Heart right ventricle (tissue), 16 donors: ENCODE results near the gene BPIFB1. TPM values are rescaled to one million over a fixed set of nuclear protein-coding genes. Genes with fewer than 3 reads are reported as not detected.

Experiments
- ATAC-seq, 8 donors: fragments of 200-7000 bp; cut with Tn5 transposase; one replicate each; pipeline ENCODE4 v1.9.1; 2020; ENCODE audit warnings: mild to moderate bottlenecking in 8 of 8, moderate library complexity in 8 of 8, moderate number of reproducible peaks in 1 of 8
- DNase-seq, 2 donors: peaks; one replicate each; pipeline ENCODE4 v3.0.0-alpha.2; 2020
- H3K27ac ChIP-seq, 10 donors: fragments of 200-600 bp; sonication (generic) in 2 of 10; one replicate each; pipeline versions ENCODE4 v1.5.0 to v1.8.0; 2020 to 2022; ENCODE audit warnings: mild to moderate bottlenecking in 3 of 10
- H3K27me3 ChIP-seq, 7 donors: fragments of 200-600 bp; one replicate each; pipeline ENCODE4 v1.8.0; 2021 to 2022; ENCODE audit warnings: mild to moderate bottlenecking in 2 of 7
- H3K36me3 ChIP-seq, 9 donors: fragments of 200-600 bp; sonication (generic) in 1 of 9; one replicate each; pipeline versions ENCODE4 v1.5.0 to v1.8.0; 2020 to 2022; ENCODE audit warnings: mild to moderate bottlenecking in 2 of 9
- H3K4me1 ChIP-seq, 9 donors: fragments of 200-600 bp; sonication (generic) in 1 of 9; one replicate each; pipeline versions ENCODE4 v1.5.0 to v1.8.0; 2020 to 2022; ENCODE audit warnings: mild to moderate bottlenecking in 4 of 9
- H3K4me3 ChIP-seq, 10 donors: fragments of 200-600 bp; sonication (generic) in 2 of 10; one replicate each; pipeline versions ENCODE4 v1.5.0 to v1.8.0; 2020 to 2022; ENCODE audit warnings: mild to moderate bottlenecking in 7 of 10, moderate library complexity in 2 of 10
- H3K9me3 ChIP-seq, 11 donors: fragments of 200-600 bp in 10 of 11; sonication (generic) in 2 of 11; one replicate each; pipeline versions ENCODE4 v1.5.0 to v1.8.0; 2013 to 2022; ENCODE audit warnings: mild to moderate bottlenecking in 2 of 11, control low read depth in 1 of 11, moderate library complexity in 1 of 11
- WGBS, 2 donors: extraction: QIAGEN DNeasy Blood & Tissue Kit; methylation state at CpG; one replicate each; pipeline ENCODE4 v1.1.7; 2013; ENCODE audit warnings: inconsistent platforms in 1 of 2; 5-methylcytosine and 5-hydroxymethylcytosine counted together
- intact Hi-C, 10 donors: fragments of 100-400 bp; cut with DNase I; formaldehyde crosslinking; loops; one replicate each; pipeline versions ENCODE4 v1.11.1 to v1.14.2; 2022
- polyA plus RNA-seq, 2 donors: library from polyadenylated mRNA; stranded (reverse); fragments of 200-250 nt; gene quantifications; one replicate each; pipeline ENCODE4 v1.2.3, GENCODE V29; 2013
- total RNA-seq, 10 donors: library from RNA; stranded (reverse); fragmentation: NEBNext Ultra II Directional in 3 of 10; extraction: Animal tissue kit (Norgen Biotek cat#: 25700) in 3 of 10; gene quantifications; one replicate each; pipeline versions ENCODE4 v1.2.1 to v1.2.4, GENCODE V29; 2021 to 2023
- TF ChIP-seq, protein P1 (sequence below), 9 donors: fragments of 200-600 bp; sonication (generic) in 2 of 9; IDR thresholded peaks; one replicate each; pipeline versions ENCODE4 v1.5.0 to v1.8.0; 2021 to 2022; ENCODE audit warnings: antibody characterized with exemption in 9 of 9, mild to moderate bottlenecking in 5 of 9, moderate library complexity in 1 of 9
- donor health status: Arrhythmogenic right ventricular cardiomyopathy.
- donor health status: ischemic (EF 13 %, LVEDD 7.1; RV severe dilation, severe dysfunction).
- donor health status: healthy with polysubstance abuse.
- donor health status: DM: no; HTN: yes; CAD: no.
- donor health status: DM: no; HTN: no; CAD: no.
- donor health status: ischemic (EF 25% LVEDD 6.9; RV normal size, moderate dysfunction).
- donor health status: ischemic (EF 25% LVEDD 5.7; RV mildly dilated, moderate dysfunction).
- donor health status: healthy.
- donor health status: DM: yes; HTN: yes; CAD: no.
- donor health status: Ischemic cardiomyopathy.
- donor health status: ischemic (EF 35%, LVEDD 5.7; RV mildly dilated, moderate dysfunction).
- donor health status: nonischemic (EF 11% LVEDD 7.7; RV severe dilation, severe dysfunction).
- donor health status: DM: yes; HTN: yes; CAD: no.
- donor health status: PGD.
- donor health status: ischemic (EF 29% LVEDD 5.4; RV normal size, mild dysfunction).
- donor health status: nonischemic (EF 23%, LVEDD 6.1; RV moderate dilation, normal function).

Gene BPIFB1
- total and polyA plus RNA-seq, 12 donors, result 0.03 TPM; not detected in 11

- H3K4me1 ChIP-seq, result no peaks in the 10 kb centered on the region
- no peaks in the 10 kb centered on the region for H3K9me3 ChIP-seq
- H3K27ac ChIP-seq, result no peak overlapping the region
- TF ChIP-seq, protein P1, sequence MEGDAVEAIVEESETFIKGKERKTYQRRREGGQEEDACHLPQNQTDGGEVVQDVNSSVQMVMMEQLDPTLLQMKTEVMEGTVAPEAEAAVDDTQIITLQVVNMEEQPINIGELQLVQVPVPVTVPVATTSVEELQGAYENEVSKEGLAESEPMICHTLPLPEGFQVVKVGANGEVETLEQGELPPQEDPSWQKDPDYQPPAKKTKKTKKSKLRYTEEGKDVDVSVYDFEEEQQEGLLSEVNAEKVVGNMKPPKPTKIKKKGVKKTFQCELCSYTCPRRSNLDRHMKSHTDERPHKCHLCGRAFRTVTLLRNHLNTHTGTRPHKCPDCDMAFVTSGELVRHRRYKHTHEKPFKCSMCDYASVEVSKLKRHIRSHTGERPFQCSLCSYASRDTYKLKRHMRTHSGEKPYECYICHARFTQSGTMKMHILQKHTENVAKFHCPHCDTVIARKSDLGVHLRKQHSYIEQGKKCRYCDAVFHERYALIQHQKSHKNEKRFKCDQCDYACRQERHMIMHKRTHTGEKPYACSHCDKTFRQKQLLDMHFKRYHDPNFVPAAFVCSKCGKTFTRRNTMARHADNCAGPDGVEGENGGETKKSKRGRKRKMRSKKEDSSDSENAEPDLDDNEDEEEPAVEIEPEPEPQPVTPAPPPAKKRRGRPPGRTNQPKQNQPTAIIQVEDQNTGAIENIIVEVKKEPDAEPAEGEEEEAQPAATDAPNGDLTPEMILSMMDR (IDR thresholded peaks at IDR 0.05), result no peak
- peaks cover 0 to 16% (median 0%) of the 10 kb centered on the region in 7 donors for H3K27me3 ChIP-seq
- H3K36me3 ChIP-seq, result no peaks in the 10 kb centered on the region
- H3K4me3 ChIP-seq, result no peak overlapping the region
- 79 to 81% methylated on average over 3 of the region's 3 CpGs for WGBS, 2 donors
- intact Hi-C loops, result loop anchor here in 1 of 10 donors (10.0 kb wide), 1 partner anchor 511 kb away; no protein-coding TSS in a partner anchor
- ATAC-seq (no peak), DNase-seq (no peak)
Measured at GRCh38 chr20:33306228-33306627, 23.2 kb downstream of the BPIFB1 start.

DNA sequence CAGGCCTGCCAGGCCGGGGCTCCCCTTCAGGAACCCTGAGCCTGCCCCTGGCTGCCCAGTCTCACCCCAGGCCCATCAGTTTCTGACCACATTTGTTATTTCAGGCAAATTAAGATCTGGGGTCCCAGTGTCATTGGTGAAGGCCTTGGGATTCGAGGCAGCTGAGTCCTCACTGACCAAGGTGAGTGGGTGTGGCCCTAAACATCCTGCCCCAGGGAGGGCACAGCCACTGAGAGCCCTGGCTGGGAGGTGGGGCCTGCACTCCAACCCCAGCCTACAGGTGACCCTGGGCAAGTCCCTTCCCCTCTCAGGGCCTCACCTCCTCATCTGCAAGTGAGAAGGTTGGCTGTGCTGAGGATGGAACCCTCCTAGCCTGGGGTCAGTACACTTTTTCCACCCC lies 23.8 kb downstream of the BPIFB1 start:
- DNase-seq, result no peak
- TF ChIP-seq, protein P1 (IDR thresholded peaks at IDR 0.05), result no peak
- ATAC-seq, result no peak
- H3K27me3 ChIP-seq, result peaks cover 0 to 16% (median 0%) of the 10 kb centered on the region in 7 donors
- no peaks in the 10 kb centered on the region for H3K4me1 ChIP-seq
- no peaks in the 10 kb centered on the region for H3K9me3 ChIP-seq
- H3K36me3 ChIP-seq, result no peaks in the 10 kb centered on the region
- intact Hi-C loops, result loop anchor here in 1 of 10 donors (10.0 kb wide), 1 partner anchor 512 kb away; no protein-coding TSS in a partner anchor
- no peak overlapping the region for H3K4me3 ChIP-seq
- WGBS, 2 donors, result 46 to 83% methylated on average over 2 of the region's 2 CpGs
- H3K27ac ChIP-seq, result no peak overlapping the region

DNA sequence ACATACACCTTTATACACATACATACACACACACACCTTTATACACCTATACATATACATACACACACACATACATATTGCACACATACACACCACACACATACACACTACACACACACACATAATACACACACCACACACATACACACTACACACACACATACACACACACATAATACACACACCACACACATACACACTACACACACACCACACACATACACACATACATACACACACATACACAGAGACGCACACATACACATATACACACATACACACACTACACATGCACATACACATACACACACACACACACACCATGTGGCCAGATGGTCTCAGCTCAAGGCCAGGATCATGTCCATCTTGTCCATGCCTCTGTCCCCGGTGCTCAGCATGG lies 25.7 kb downstream of the BPIFB1 start:
- TF ChIP-seq, protein P1 (IDR thresholded peaks at IDR 0.05), result no peak
- peaks cover 0 to 16% (median 0%) of the 10 kb centered on the region in 7 donors for H3K27me3 ChIP-seq
- WGBS, 2 donors, result 92 to 94% methylated on average over 2 of the region's 2 CpGs
- no peaks in the 10 kb centered on the region for H3K9me3 ChIP-seq
- DNase-seq (no peak), ATAC-seq (no peak)
- H3K4me3 ChIP-seq, result no peak overlapping the region
- H3K4me1 ChIP-seq, result no peaks in the 10 kb centered on the region
- no peak overlapping the region for H3K27ac ChIP-seq
- intact Hi-C loops, result loop anchor here in 1 of 10 donors (10.0 kb wide), 1 partner anchor 514 kb away; no protein-coding TSS in a partner anchor
- H3K36me3 ChIP-seq, result no peaks in the 10 kb centered on the region

- peaks cover 0 to 16% (median 0%) of the 10 kb centered on the region in 7 donors for H3K27me3 ChIP-seq
- DNase-seq, result no peak
- intact Hi-C loops, result loop anchor here in 1 of 10 donors (10.0 kb wide), 1 partner anchor 515 kb away; no protein-coding TSS in a partner anchor
- TF ChIP-seq, protein P1 (IDR thresholded peaks at IDR 0.05), result no peak
- 36 to 41% methylated on average over 2 of the region's 2 CpGs for WGBS, 2 donors
- no peak for ATAC-seq
- no peak overlapping the region for H3K4me3 ChIP-seq
- no peak overlapping the region for H3K27ac ChIP-seq
- no peaks in the 10 kb centered on the region for H3K4me1 ChIP-seq
- no peaks in the 10 kb centered on the region for H3K9me3 ChIP-seq
- no peaks in the 10 kb centered on the region for H3K36me3 ChIP-seq
Measured at GRCh38 chr20:33309631-33310030, 26.6 kb downstream of the BPIFB1 start.
